ENCODE results near the gene GLB1L2. TPM values are rescaled to one million over a fixed set of nuclear protein-coding genes. Genes with fewer than 3 reads are reported as not detected.

Gene GLB1L2
- total and polyA plus RNA-seq, 2 of the 4 experiments (the other 2 are of a cell fraction), result under 0.01 to 0.26 TPM

DNA sequence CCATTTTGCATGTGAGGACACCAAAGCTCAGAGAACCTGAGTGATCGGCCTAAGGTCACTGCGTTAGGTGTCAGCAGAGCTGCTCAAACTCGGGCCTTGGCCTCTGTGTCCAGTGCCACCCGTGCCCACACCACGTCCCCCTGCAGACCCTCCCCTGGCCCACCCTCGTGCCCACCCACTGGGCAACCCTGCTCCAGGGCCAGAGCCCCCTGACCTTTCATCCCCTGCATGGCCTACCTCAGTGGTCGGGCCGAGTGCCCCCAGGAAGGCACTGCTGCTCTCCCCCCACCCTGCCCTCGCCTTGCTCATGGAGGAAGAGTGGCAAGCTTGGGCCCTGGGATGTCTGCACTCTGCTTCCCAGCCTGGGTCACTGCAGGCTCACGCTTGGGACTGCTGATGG is 62.5 kb downstream of the GLB1L2 start:
- no peak overlapping the region for H2BK5ac ChIP-seq (ENCODE audit: low read depth, low read length, poor library complexity, severe bottlenecking)
- CTCF ChIA-PET, result no interaction called here
- no peak overlapping the region for H3K4me3 ChIP-seq (ENCODE audit: insufficient read depth, low read depth, low read length)
- ATAC-seq (ENCODE audit: low read depth) (no peak), DNase-seq (no peak)
- no peak overlapping the region for H3K18ac ChIP-seq (ENCODE audit: low read depth, low read length)
- H4K91ac ChIP-seq (ENCODE audit: insufficient read depth, low read depth, low read length), result no peak overlapping the region
- H3K14ac ChIP-seq (replicated peaks; ENCODE audit: low read depth, low read length), result no peak overlapping the region
- H2AK9ac ChIP-seq (replicated peaks; ENCODE audit: low read depth, low read length, poor library complexity), result peak overlapping the region; percentile 16
- H3K27ac ChIP-seq (ENCODE audit: insufficient read depth, low read length), result no peak overlapping the region
- no TSS peak for BruUV-seq (replicated peaks)
- no peaks in the 10 kb centered on the region for H3K9me1 ChIP-seq (ENCODE audit: insufficient read depth, low read length)
- no peak overlapping the region for H3K56ac ChIP-seq (ENCODE audit: extremely low read depth, insufficient read depth, low read length)
- H3K4me2 ChIP-seq (ENCODE audit: low read depth, low read length), result no peak overlapping the region
- H3K4ac ChIP-seq (ENCODE audit: low read depth, low read length), result no peak overlapping the region
- in situ Hi-C loops (cut with MboI; ENCODE audit: low sequenced_read_pairs) (no loop called here), intact Hi-C loops (cut with micrococcal nuclease) (no loop called here), dilution Hi-C loops (cut with HindIII; ENCODE audit: low sequenced_read_pairs, unreplicated experiment) (no loop called here)
- no peaks in the 10 kb centered on the region for H3K27me3 ChIP-seq (ENCODE audit: control insufficient read depth, insufficient read depth, low read length)
- H2BK120ac ChIP-seq (ENCODE audit: low read depth, low read length), result no peak overlapping the region
- WGBS, 2 experiments (ENCODE audit: extremely low coverage in 2 of 2, insufficient read length in 1 of 2), result 83% methylated on average over 2 of the region's 10 CpGs; no CpG with 5 or more reads in 1 of the 2 experiments
- H3K4me1 ChIP-seq (ENCODE audit: control insufficient read depth, insufficient read depth, low read length), result no peaks in the 10 kb centered on the region
- H2AK5ac ChIP-seq (ENCODE audit: low read depth, low read length), result no peak overlapping the region
- H4K20me1 ChIP-seq (ENCODE audit: insufficient read depth, low read length), result no peaks in the 10 kb centered on the region
- H3K36me3 ChIP-seq (ENCODE audit: control insufficient read depth, insufficient read depth, low read length), result no peaks in the 10 kb centered on the region
- H2BK15ac ChIP-seq (ENCODE audit: low read depth, low read length), result no peak overlapping the region
- no peak overlapping the region for H2BK20ac ChIP-seq (ENCODE audit: low read depth, low read length)
- no peak overlapping the region for H4K8ac ChIP-seq (ENCODE audit: low read depth in 2 of 2, low read length in 2 of 2)
- POLR2A ChIA-PET (ENCODE audit: unreplicated experiment), result no interaction called here
- peaks cover 58% of the 10 kb centered on the region for H3K9me3 ChIP-seq (ENCODE audit: control insufficient read depth, insufficient read depth, low read length)
- no peaks in the 10 kb centered on the region for H3K79me1 ChIP-seq (ENCODE audit: low read depth in 1 of 2, low read length in 2 of 2)
- H3K23ac ChIP-seq (ENCODE audit: low read depth, low read length), result no peak overlapping the region
- H3K9ac ChIP-seq (ENCODE audit: low read depth, low read length), result no peak overlapping the region
- no peak for TF ChIP-seq MAZ (IDR thresholded peaks at IDR 0.05; ENCODE audit: borderline replicate concordance, low read depth, low read length)
- H2AFZ ChIP-seq (replicated peaks; ENCODE audit: low read length, poor library complexity), result no peak overlapping the region
- no peak overlapping the region for H4K5ac ChIP-seq (ENCODE audit: low read depth, low read length)
